GM23338 (cell line): ENCODE data around the gene NUBPL. TPM values are rescaled to one million over a fixed set of nuclear protein-coding genes. Genes with fewer than 3 reads are reported as not detected.

Source experiments
- ATAC-seq: fragments of 200-7000 bp; cut with Tn5 transposase; 3 replicates; pipeline ENCODE4 v1.9.1; 2020
- DNase-seq: peaks from one replicate; pipeline ENCODE4 v3.0.0-alpha.2; 2015; ENCODE audit warnings: low spot score
- H2AFZ ChIP-seq: fragments of 200-600 bp; sonication (generic); 2 replicates; pipeline ENCODE4 v1.8.0; 2016; ENCODE audit warnings: antibody characterized with exemption, mild to moderate bottlenecking, moderate library complexity
- H3F3A ChIP-seq: fragments of 200-600 bp; sonication (generic); replicated peaks from 2 replicates; pipeline ENCODE4 v1.8.0; 2017; ENCODE audit warnings: antibody characterized with exemption, mixed run types, low read depth
- H3K27ac ChIP-seq: fragments of 200-600 bp; sonication (generic); 2 replicates; pipeline ENCODE4 v1.6.1; 2016; ENCODE audit warnings: low read depth
- H3K27me3 ChIP-seq: fragments of 200-600 bp; sonication (generic); 2 replicates; pipeline ENCODE4 v1.8.0; 2016; ENCODE audit warnings: mild to moderate bottlenecking, mixed run types, moderate library complexity; ENCODE audit not compliant: insufficient read depth
- H3K36me3 ChIP-seq: fragments of 200-600 bp; sonication (generic); 2 replicates; pipeline ENCODE4 v1.8.0; 2016; ENCODE audit warnings: mild to moderate bottlenecking; ENCODE audit not compliant: insufficient read depth
- H3K4me1 ChIP-seq: fragments of 200-600 bp; sonication (generic); 2 replicates; pipeline ENCODE4 v1.8.0; 2016; ENCODE audit warnings: mild to moderate bottlenecking, moderate library complexity; ENCODE audit not compliant: insufficient read depth
- H3K4me2 ChIP-seq: fragments of 200-600 bp; sonication (generic); 2 replicates; pipeline ENCODE4 v1.7.1; 2017; ENCODE audit warnings: mixed run types
- H3K4me3 ChIP-seq: fragments of 200-600 bp; sonication (generic); 2 replicates; pipeline ENCODE4 v1.6.1; 2016; ENCODE audit warnings: mixed run types
- H3K79me2 ChIP-seq: fragments of 200-600 bp; sonication (generic); replicated peaks from 2 replicates; pipeline ENCODE4 v1.8.0; 2017; ENCODE audit warnings: mild to moderate bottlenecking; ENCODE audit not compliant: insufficient read depth
- H3K9me2 ChIP-seq: fragments of 200-600 bp; sonication (generic); 2 replicates; pipeline ENCODE4 v1.8.0; 2017; ENCODE audit not compliant: insufficient read depth
- H4K20me1 ChIP-seq: fragments of 200-600 bp; sonication (generic); replicated peaks from 2 replicates; pipeline ENCODE4 v1.8.0; 2017; ENCODE audit warnings: mild to moderate bottlenecking; ENCODE audit not compliant: insufficient read depth
- H3K27ac Mint-ChIP-seq: 2 replicates; pipeline ENCODE4 v1.8.0; 2020; ENCODE audit warnings: inconsistent platforms, mild to moderate bottlenecking, moderate library complexity, mixed read lengths
- H3K27me3 Mint-ChIP-seq: 3 replicates; pipeline ENCODE4 v1.8.0; 2022; ENCODE audit warnings: low read depth, mild to moderate bottlenecking, moderate library complexity, mixed read lengths, inconsistent platforms; ENCODE audit not compliant: insufficient read depth, poor library complexity
- H3K36me3 Mint-ChIP-seq: 3 replicates; pipeline ENCODE4 v1.8.0; 2021; ENCODE audit warnings: low read depth, mild to moderate bottlenecking, inconsistent platforms, moderate library complexity, mixed read lengths
- H3K4me1 Mint-ChIP-seq: 3 replicates; pipeline ENCODE4 v1.8.0; 2020; ENCODE audit warnings: mild to moderate bottlenecking, inconsistent platforms, mixed read lengths
- H3K4me3 Mint-ChIP-seq: 3 replicates; pipeline ENCODE4 v1.8.0; 2021; ENCODE audit warnings: moderate library complexity, mild to moderate bottlenecking, inconsistent platforms, mixed read lengths
- H3K9me3 Mint-ChIP-seq: 3 replicates; pipeline ENCODE4 v1.8.0; 2020; ENCODE audit warnings: moderate library complexity, mild to moderate bottlenecking, inconsistent platforms, mixed read lengths
- CREB1 ChIP-seq: fragments of 250-450 bp; sonication (Bioruptor Pico); IDR thresholded peaks from 2 replicates; pipeline ENCODE4 v1.5.0; 2020; ENCODE audit warnings: low read depth, mild to moderate bottlenecking, moderate library complexity
- EZH2 ChIP-seq: fragments of 200-600 bp; sonication (generic); IDR thresholded peaks from one replicate; pipeline ENCODE4 v1.8.0; 2017; ENCODE audit warnings: antibody characterized with exemption, mild to moderate bottlenecking, low read depth; ENCODE audit not compliant: unreplicated experiment
- JUNB ChIP-seq: IDR thresholded peaks from one replicate; pipeline ENCODE4 v1.6.1; 2016; ENCODE audit warnings: antibody characterized with exemption; ENCODE audit not compliant: unreplicated experiment
- NANOG ChIP-seq: IDR thresholded peaks from 2 replicates; pipeline ENCODE4 v1.6.1; 2016; ENCODE audit warnings: antibody characterized with exemption, borderline replicate concordance
- POLR2AphosphoS5 ChIP-seq: IDR thresholded peaks from 2 replicates; pipeline ENCODE4 v1.6.1; 2016; ENCODE audit warnings: antibody characterized with exemption, low read depth
- STAT1 ChIP-seq: IDR thresholded peaks from one replicate; pipeline ENCODE4 v1.6.1; 2016; ENCODE audit warnings: antibody characterized with exemption; ENCODE audit not compliant: unreplicated experiment
- ZNF114 ChIP-seq: fragments of 250-450 bp; sonication (Bioruptor Pico); IDR thresholded peaks from 2 replicates; pipeline ENCODE4 v1.5.0; 2020; ENCODE audit warnings: mild to moderate bottlenecking, moderate library complexity
- polyA plus RNA-seq: library from polyadenylated mRNA; unstranded; fragments of >200 nt; fragmentation: Nextera tagmentation; extraction: Ambion mirVana; gene quantifications from 2 replicates; pipeline ENCODE4 v1.2.1, GENCODE V29; 2016
- total RNA-seq: library from RNA; depleted of rRNA; stranded (reverse); fragments of >200 nt; shearing (Covaris generic); gene quantifications from 2 replicates; pipeline ENCODE4 v1.2.3, GENCODE V29; 2014
- TF ChIP-seq, protein P1 (sequence below), 2 experiments: fragments of 200-600 bp in 1 of 2; sonication (generic) in 1 of 2; conservative IDR thresholded peaks; 2 replicates each; pipeline versions ENCODE4 v1.5.1 to v1.6.1; 2016 to 2017; ENCODE audit warnings: antibody characterized with exemption in 2 of 2, low read depth in 2 of 2, mild to moderate bottlenecking in 2 of 2, moderate library complexity in 1 of 2
- TF ChIP-seq, protein P2 (sequence below): IDR thresholded peaks from one replicate; pipeline ENCODE4 v1.6.1; 2018; ENCODE audit warnings: antibody characterized with exemption; ENCODE audit not compliant: unreplicated experiment

NUBPL gene
- total and polyA plus RNA-seq, 2 experiments from 2014 or later = 6.1 to 20.7 TPM

DNA sequence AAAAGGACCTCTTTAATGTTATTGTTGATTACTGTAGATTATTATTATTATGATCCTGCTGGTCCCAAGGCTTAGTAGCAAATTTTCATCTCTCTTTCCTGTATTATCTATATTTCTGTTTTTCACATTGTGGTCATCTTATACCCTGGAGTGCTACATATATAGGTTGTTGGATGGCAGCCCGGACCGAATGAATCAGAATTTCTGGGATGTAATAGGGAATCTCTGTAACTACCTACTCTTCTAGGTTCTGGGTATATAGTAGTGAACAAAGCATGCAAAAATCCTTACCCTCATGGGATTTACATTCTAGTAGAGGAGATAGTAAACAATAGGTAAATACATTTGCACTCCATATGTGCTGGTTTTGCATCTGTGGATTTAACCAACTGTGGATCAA lies 31.4 kb downstream of the NUBPL start:
- DNase-seq (no peak), ATAC-seq (no peak)

DNA sequence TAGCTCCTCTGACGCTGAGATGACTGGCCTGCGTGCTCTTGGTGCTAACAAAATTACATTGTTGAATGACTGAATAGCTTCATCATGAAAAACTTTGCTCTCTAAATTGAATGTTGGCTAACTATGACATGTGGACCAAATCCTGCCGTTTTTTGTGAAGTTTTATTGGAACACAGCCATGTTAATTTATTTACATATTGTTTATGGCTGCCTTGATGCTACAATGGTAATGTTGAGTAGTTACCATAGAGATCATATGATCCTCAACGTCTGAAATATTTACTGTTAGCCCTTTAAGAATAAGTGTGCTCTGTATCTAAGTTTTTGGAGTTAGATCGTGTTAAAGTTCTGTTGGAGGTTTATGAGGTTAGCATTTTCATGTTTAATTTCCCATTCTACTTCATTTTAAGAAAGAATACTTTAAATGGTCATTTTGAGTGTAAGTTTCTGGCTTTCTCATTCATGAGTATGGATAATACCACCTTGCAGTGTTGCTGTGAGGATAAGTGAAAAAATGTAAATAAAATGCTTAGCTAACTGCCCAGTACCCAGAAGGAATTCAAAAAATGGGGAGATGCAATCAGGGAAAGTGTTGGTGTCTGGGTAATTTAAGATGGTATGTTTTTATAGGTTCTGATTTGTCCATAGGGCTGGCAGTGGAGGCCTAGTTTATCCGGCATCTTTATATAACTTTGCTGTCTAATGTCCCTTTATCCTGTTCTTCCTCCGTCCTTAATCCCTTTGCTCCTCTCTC lies 35.3 kb downstream of the NUBPL start:
- TF ChIP-seq NANOG (no peak), STAT1 (no peak), POLR2AphosphoS5 (no peak)
- Histone ChIP-seq H3K4me2 (no peak overlapping the region), H4K20me1 (no peaks in the 10 kb centered on the region), H3K27ac (no peak overlapping the region), H3K79me2 (no peaks in the 10 kb centered on the region), H3K4me1 (no peaks in the 10 kb centered on the region), H3K9me2 (no peaks in the 10 kb centered on the region), H3K27me3 (no peaks in the 10 kb centered on the region), H2AFZ (no peak overlapping the region), H3K4me3 (no peak overlapping the region), H3F3A (no peaks in the 10 kb centered on the region), H3K36me3 (no peaks in the 10 kb centered on the region)
- no peak for DNase-seq
- ATAC-seq = no peak
- H3K27me3 Mint-ChIP-seq = no peaks in the 10 kb centered on the region
- no peak overlapping the region for H3K4me3 Mint-ChIP-seq
- no peak overlapping the region for H3K27ac Mint-ChIP-seq
- H3K4me1 Mint-ChIP-seq = peaks cover 3% of the 10 kb centered on the region; the same call in 2 of the 3 replicates
- peaks cover 16% of the 10 kb centered on the region; the same call in 2 of the 3 replicates for H3K36me3 Mint-ChIP-seq
- H3K9me3 Mint-ChIP-seq = peaks cover 7% of the 10 kb centered on the region; the same call in 1 of the 3 replicates

More for the DNA sequence above, 31.4 kb downstream of the NUBPL start:
- Mint-ChIP-seq H3K36me3 (no peaks in the 10 kb centered on the region), H3K4me3 (no peak overlapping the region), H3K9me3 (no peaks in the 10 kb centered on the region), H3K27me3 (no peaks in the 10 kb centered on the region), H3K27ac (no peak overlapping the region), H3K4me1 (peaks cover 3% of the 10 kb centered on the region; the same call in 2 of the 3 replicates)
- H4K20me1 ChIP-seq = no peaks in the 10 kb centered on the region
- H3K79me2 ChIP-seq = no peaks in the 10 kb centered on the region
- TF ChIP-seq JUNB (no peak), NANOG (no peak), CREB1 (CRISPR knock-in tag) (no peak), POLR2AphosphoS5 (no peak), ZNF114 (CRISPR knock-in tag) (no peak), EZH2 (no peak)
- TF ChIP-seq, protein P1, sequence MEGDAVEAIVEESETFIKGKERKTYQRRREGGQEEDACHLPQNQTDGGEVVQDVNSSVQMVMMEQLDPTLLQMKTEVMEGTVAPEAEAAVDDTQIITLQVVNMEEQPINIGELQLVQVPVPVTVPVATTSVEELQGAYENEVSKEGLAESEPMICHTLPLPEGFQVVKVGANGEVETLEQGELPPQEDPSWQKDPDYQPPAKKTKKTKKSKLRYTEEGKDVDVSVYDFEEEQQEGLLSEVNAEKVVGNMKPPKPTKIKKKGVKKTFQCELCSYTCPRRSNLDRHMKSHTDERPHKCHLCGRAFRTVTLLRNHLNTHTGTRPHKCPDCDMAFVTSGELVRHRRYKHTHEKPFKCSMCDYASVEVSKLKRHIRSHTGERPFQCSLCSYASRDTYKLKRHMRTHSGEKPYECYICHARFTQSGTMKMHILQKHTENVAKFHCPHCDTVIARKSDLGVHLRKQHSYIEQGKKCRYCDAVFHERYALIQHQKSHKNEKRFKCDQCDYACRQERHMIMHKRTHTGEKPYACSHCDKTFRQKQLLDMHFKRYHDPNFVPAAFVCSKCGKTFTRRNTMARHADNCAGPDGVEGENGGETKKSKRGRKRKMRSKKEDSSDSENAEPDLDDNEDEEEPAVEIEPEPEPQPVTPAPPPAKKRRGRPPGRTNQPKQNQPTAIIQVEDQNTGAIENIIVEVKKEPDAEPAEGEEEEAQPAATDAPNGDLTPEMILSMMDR (conservative IDR thresholded peaks at IDR 0.05; ENCODE audit: low read depth in 2 of 2) = no peak
- H3K4me3 ChIP-seq = no peak overlapping the region
- H3K4me1 ChIP-seq = no peaks in the 10 kb centered on the region
- H3K27me3 ChIP-seq = no peaks in the 10 kb centered on the region
- no peak overlapping the region for H3K4me2 ChIP-seq
- no peak overlapping the region for H3K27ac ChIP-seq
- H3F3A ChIP-seq = no peaks in the 10 kb centered on the region
- H3K9me2 ChIP-seq = no peaks in the 10 kb centered on the region
- no peak overlapping the region for H2AFZ ChIP-seq
- H3K36me3 ChIP-seq = no peaks in the 10 kb centered on the region

DNA sequence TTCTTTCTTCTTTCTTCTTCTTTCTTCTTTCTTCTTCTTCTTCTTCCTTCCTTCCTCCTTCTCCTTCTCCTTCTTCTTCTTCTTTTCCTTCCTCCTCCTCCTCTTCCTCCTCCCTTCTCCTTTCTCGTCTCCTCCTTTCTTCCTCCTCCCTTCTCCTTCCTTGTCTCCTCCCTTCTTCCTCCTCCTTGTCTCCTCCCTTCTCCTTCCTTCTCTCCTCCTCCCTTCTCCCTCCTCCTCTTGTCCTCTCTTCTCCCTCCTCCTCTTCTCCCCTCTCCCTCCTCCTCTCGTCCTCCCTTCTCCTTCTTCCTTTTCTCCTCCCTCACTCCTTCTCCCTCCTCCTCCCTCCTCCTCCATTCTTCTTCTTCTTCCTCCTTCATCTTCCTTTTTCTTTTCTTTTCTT lies 44.5 kb downstream of the NUBPL start:
- H3K4me3 Mint-ChIP-seq = no peak overlapping the region
- H3K4me1 ChIP-seq = peaks cover 17% of the 10 kb centered on the region; the same call in 1 of the 2 replicates
- H3K27me3 Mint-ChIP-seq = no peaks in the 10 kb centered on the region
- no peaks in the 10 kb centered on the region for H4K20me1 ChIP-seq
- H3K27me3 ChIP-seq = no peaks in the 10 kb centered on the region
- no peaks in the 10 kb centered on the region for H3K9me2 ChIP-seq
- 0 out of 2 replicates have a peak overlapping the region, but pooled peaks have one; percentile 31 for H3K27ac Mint-ChIP-seq
- no peak overlapping the region for H2AFZ ChIP-seq
- peaks cover 8% of the 10 kb centered on the region; the same call in 2 of the 3 replicates for H3K4me1 Mint-ChIP-seq
- H3K4me3 ChIP-seq = no peak overlapping the region
- H3F3A ChIP-seq = no peaks in the 10 kb centered on the region
- no peaks in the 10 kb centered on the region for H3K36me3 ChIP-seq
- DNase-seq (no peak), ATAC-seq (no peak)
- H3K27ac ChIP-seq = no peak overlapping the region
- peaks cover 32% of the 10 kb centered on the region; the same call in 2 of the 3 replicates for H3K36me3 Mint-ChIP-seq
- H3K4me2 ChIP-seq = no peak overlapping the region
- H3K9me3 Mint-ChIP-seq = peaks cover 19% of the 10 kb centered on the region; the same call in 2 of the 3 replicates
- no peaks in the 10 kb centered on the region for H3K79me2 ChIP-seq
- TF ChIP-seq, protein P2, sequence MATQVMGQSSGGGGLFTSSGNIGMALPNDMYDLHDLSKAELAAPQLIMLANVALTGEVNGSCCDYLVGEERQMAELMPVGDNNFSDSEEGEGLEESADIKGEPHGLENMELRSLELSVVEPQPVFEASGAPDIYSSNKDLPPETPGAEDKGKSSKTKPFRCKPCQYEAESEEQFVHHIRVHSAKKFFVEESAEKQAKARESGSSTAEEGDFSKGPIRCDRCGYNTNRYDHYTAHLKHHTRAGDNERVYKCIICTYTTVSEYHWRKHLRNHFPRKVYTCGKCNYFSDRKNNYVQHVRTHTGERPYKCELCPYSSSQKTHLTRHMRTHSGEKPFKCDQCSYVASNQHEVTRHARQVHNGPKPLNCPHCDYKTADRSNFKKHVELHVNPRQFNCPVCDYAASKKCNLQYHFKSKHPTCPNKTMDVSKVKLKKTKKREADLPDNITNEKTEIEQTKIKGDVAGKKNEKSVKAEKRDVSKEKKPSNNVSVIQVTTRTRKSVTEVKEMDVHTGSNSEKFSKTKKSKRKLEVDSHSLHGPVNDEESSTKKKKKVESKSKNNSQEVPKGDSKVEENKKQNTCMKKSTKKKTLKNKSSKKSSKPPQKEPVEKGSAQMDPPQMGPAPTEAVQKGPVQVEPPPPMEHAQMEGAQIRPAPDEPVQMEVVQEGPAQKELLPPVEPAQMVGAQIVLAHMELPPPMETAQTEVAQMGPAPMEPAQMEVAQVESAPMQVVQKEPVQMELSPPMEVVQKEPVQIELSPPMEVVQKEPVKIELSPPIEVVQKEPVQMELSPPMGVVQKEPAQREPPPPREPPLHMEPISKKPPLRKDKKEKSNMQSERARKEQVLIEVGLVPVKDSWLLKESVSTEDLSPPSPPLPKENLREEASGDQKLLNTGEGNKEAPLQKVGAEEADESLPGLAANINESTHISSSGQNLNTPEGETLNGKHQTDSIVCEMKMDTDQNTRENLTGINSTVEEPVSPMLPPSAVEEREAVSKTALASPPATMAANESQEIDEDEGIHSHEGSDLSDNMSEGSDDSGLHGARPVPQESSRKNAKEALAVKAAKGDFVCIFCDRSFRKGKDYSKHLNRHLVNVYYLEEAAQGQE = no peak
- TF ChIP-seq ZNF114 (CRISPR knock-in tag) = no peak
